ENCODE results near the gene FIGNL1.

GRCh38 chr7:50466815-50467585 is 16.9 kb upstream of the FIGNL1 start:
- TF ChIP-seq CTCF (IDR thresholded peaks at IDR 0.05) (no peak), POLR2A (IDR thresholded peaks at IDR 0.05) (no peak)
